Measurements from ENCODE around the gene DLG1. TPM values are rescaled to one million over a fixed set of nuclear protein-coding genes. Genes with fewer than 3 reads are reported as not detected.

Gene DLG1
- total RNA-seq, 1 donor from 2014 or later, result 60.1 TPM

DNA sequence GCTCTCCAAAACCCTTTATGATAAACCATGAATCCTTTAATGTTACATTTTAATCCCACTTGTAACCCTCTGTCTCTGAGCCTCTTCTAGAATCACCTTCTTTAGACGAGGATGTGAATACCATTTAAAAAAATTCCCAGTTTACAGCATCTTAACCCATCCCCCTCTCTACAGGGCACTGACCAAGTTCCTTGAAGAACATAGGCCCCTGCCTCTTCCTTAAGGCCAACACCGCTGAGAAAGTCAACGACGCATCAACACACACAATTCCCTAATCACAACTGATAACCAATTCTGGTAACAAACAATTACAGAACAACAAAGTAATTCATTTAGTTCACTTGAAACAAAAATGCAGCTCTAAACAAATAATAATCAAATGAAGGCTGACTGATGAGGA, 130.3 kb downstream of the DLG1 start:
- TF ChIP-seq, protein P1, sequence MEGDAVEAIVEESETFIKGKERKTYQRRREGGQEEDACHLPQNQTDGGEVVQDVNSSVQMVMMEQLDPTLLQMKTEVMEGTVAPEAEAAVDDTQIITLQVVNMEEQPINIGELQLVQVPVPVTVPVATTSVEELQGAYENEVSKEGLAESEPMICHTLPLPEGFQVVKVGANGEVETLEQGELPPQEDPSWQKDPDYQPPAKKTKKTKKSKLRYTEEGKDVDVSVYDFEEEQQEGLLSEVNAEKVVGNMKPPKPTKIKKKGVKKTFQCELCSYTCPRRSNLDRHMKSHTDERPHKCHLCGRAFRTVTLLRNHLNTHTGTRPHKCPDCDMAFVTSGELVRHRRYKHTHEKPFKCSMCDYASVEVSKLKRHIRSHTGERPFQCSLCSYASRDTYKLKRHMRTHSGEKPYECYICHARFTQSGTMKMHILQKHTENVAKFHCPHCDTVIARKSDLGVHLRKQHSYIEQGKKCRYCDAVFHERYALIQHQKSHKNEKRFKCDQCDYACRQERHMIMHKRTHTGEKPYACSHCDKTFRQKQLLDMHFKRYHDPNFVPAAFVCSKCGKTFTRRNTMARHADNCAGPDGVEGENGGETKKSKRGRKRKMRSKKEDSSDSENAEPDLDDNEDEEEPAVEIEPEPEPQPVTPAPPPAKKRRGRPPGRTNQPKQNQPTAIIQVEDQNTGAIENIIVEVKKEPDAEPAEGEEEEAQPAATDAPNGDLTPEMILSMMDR (IDR thresholded peaks at IDR 0.05; ENCODE audit: borderline replicate concordance), result no peak
- H3K27ac ChIP-seq (replicated peaks), result no peak overlapping the region
- peaks cover 9% of the 10 kb centered on the region for H3K4me1 ChIP-seq
- H3K4me3 ChIP-seq, result no peak overlapping the region
- intact Hi-C loops (cut with micrococcal nuclease), result no loop called here
- no peaks in the 10 kb centered on the region for H3K36me3 ChIP-seq
- DNase-seq, result no peak
- no peaks in the 10 kb centered on the region for H3K9me3 ChIP-seq (replicated peaks)
- no peaks in the 10 kb centered on the region for H3K27me3 ChIP-seq (ENCODE audit: low read depth)

DNA sequence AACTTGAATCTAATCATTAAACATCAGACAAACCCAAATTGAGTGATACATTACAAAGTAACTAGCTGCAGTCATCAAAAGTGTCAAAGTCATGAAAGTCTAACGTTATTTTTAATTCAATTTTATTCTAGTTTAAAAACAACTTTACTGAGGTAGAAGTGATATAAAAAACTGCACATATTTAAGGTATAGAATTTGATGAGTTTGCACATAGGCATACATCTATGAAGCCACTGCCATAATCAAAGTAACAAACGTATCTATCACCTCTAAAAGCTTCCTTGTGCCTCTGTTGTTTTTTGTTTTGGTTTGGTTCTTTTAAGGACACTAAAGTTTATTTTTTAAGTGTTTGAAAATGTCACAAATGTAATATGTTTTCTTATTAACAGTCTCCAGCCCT, 130.9 kb downstream of the DLG1 start:
- intact Hi-C loops (cut with micrococcal nuclease), result no loop called here
- peaks cover 9% of the 10 kb centered on the region for H3K4me1 ChIP-seq
- DNase-seq, result no peak
- H3K36me3 ChIP-seq, result no peaks in the 10 kb centered on the region
- H3K9me3 ChIP-seq (replicated peaks), result no peaks in the 10 kb centered on the region
- H3K27ac ChIP-seq (replicated peaks), result no peak overlapping the region
- TF ChIP-seq, protein P1 (IDR thresholded peaks at IDR 0.05; ENCODE audit: borderline replicate concordance), result no peak
- no peaks in the 10 kb centered on the region for H3K27me3 ChIP-seq (ENCODE audit: low read depth)
- no peak overlapping the region for H3K4me3 ChIP-seq

GRCh38 chr3:197165890-197166289, 132.5 kb downstream of the DLG1 start:
- no peak for DNase-seq
- Histone ChIP-seq H3K36me3 (no peaks in the 10 kb centered on the region), H3K4me3 (no peak overlapping the region), H3K27ac (replicated peaks) (no peak overlapping the region), H3K9me3 (replicated peaks) (no peaks in the 10 kb centered on the region), H3K27me3 (ENCODE audit: low read depth) (no peaks in the 10 kb centered on the region), H3K4me1 (peaks cover 9% of the 10 kb centered on the region)
- intact Hi-C loops (cut with micrococcal nuclease), result no loop called here
- TF ChIP-seq, protein P1 (IDR thresholded peaks at IDR 0.05; ENCODE audit: borderline replicate concordance), result no peak

GRCh38 chr3:197155046-197155445, 143.4 kb downstream of the DLG1 start:
- intact Hi-C loops (cut with micrococcal nuclease), result no loop called here
- H3K4me3 ChIP-seq, result no peak overlapping the region
- TF ChIP-seq, protein P1 (IDR thresholded peaks at IDR 0.05; ENCODE audit: borderline replicate concordance), result no peak
- H3K27ac ChIP-seq (replicated peaks), result no peak overlapping the region
- no peak for DNase-seq
- no peaks in the 10 kb centered on the region for H3K27me3 ChIP-seq (ENCODE audit: low read depth)
- H3K4me1 ChIP-seq, result peaks cover 10% of the 10 kb centered on the region
- H3K36me3 ChIP-seq, result peaks cover 14% of the 10 kb centered on the region
- peaks cover 39% of the 10 kb centered on the region for H3K9me3 ChIP-seq (replicated peaks)

DNA sequence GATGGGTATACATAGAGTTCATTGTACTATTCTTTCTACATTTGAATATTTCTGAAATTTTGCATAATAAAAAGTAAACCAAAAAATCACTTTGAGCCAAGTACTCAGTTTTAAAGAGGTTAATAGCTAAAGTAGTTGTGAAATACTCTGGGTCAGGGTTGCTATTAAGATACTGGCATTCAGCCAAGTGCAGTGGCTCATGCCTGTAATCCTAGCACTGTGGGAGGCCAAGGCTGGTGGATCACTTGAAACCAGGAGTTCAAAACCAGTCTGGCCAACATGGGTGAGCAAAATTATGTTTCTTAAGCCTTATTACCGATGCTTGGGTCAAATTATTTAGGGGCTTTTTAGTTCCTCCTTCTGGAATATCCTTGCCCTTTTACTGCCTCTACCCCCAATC, 146.8 kb downstream of the DLG1 start:
- Histone ChIP-seq H3K27ac (replicated peaks) (no peak overlapping the region), H3K4me1 (peaks cover 19% of the 10 kb centered on the region), H3K36me3 (peaks cover 14% of the 10 kb centered on the region), H3K4me3 (no peak overlapping the region), H3K9me3 (replicated peaks) (peaks cover 24% of the 10 kb centered on the region), H3K27me3 (ENCODE audit: low read depth) (no peaks in the 10 kb centered on the region)
- DNase-seq, result no peak
- TF ChIP-seq, protein P1 (IDR thresholded peaks at IDR 0.05; ENCODE audit: borderline replicate concordance), result no peak
- intact Hi-C loops (cut with micrococcal nuclease), result no loop called here

DNA sequence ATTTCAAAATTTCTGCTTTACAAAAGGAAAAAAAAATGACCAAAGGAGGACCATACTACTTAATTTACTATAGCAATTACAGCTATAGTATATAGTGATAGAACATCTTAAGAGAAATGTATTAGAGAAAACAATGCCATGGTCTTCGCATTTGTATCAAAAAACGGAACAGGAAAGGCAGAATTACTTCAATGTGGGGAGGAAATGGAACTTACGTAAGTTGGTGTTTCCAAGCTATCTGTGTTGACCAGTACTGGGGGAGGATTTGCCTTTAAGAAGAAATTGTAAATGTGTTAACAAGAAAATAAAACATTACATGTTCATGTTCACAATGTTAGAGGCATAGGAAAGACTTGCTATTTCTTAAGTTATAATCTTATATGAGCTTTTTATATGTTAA, 148.9 kb downstream of the DLG1 start:
- no peak for DNase-seq
- Histone ChIP-seq H3K9me3 (replicated peaks) (peaks cover 3% of the 10 kb centered on the region), H3K27me3 (ENCODE audit: low read depth) (no peaks in the 10 kb centered on the region), H3K36me3 (peaks cover 2% of the 10 kb centered on the region), H3K4me3 (no peak overlapping the region), H3K4me1 (peaks cover 19% of the 10 kb centered on the region), H3K27ac (replicated peaks) (no peak overlapping the region)
- TF ChIP-seq, protein P1 (IDR thresholded peaks at IDR 0.05; ENCODE audit: borderline replicate concordance), result no peak
- intact Hi-C loops (cut with micrococcal nuclease), result no loop called here

All from left ventricle myocardium inferior (tissue), 1 donor.